Loucy (cell line): ENCODE results near the gene EXOC2.

Source experiments
- EZH2phosphoT487 ChIP-seq: fragments of 200-600 bp; IDR thresholded peaks from 2 replicates; pipeline ENCODE4 v1.6.1; 2018; ENCODE audit warnings: antibody characterized with exemption, mild to moderate bottlenecking, moderate library complexity, borderline replicate concordance
- TF ChIP-seq, protein P1 (sequence below): fragments of 200-600 bp; sonication (generic); conservative IDR thresholded peaks from 2 replicates; pipeline ENCODE4 v1.5.1; 2014; ENCODE audit warnings: mild to moderate bottlenecking, antibody characterized with exemption, low read length

DNA sequence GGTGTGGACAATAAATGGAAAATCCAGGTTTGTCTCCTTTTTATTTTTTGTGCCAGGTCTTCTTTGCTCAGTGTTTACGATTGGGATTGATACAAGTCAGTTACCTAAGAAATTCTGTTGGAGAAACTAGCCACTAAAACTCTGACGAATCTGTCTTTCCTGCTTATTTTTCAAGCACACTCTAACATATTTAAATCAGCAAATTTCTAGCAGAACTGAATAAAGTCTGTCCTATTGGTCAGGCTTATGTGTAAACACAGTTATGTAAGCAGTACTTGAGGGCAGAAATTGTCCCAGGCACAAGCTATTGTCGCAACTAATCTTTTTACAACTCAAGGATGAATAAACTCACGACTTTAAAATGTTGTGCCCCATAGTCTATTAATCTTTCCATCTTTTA, 12.1 kb upstream of the EXOC2 start:
- TF ChIP-seq, protein P1, sequence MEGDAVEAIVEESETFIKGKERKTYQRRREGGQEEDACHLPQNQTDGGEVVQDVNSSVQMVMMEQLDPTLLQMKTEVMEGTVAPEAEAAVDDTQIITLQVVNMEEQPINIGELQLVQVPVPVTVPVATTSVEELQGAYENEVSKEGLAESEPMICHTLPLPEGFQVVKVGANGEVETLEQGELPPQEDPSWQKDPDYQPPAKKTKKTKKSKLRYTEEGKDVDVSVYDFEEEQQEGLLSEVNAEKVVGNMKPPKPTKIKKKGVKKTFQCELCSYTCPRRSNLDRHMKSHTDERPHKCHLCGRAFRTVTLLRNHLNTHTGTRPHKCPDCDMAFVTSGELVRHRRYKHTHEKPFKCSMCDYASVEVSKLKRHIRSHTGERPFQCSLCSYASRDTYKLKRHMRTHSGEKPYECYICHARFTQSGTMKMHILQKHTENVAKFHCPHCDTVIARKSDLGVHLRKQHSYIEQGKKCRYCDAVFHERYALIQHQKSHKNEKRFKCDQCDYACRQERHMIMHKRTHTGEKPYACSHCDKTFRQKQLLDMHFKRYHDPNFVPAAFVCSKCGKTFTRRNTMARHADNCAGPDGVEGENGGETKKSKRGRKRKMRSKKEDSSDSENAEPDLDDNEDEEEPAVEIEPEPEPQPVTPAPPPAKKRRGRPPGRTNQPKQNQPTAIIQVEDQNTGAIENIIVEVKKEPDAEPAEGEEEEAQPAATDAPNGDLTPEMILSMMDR: no peak
- no peak for TF ChIP-seq EZH2phosphoT487
